HG03521 (cell line): Measurements from ENCODE around the gene PLEKHF1.

ENCODE experiments used
- ATAC-seq: cut with Tn5 transposase; IDR thresholded peaks from one replicate; pipeline ENCODE4 v1.9.1; 2021; ENCODE audit warnings: mild to moderate bottlenecking, moderate library complexity; ENCODE audit not compliant: unreplicated experiment

PLEKHF1 gene

GRCh38 chr19:29724746-29725145 lies 59.5 kb downstream of the PLEKHF1 start:
- ATAC-seq: no peak
